ENCODE results near the gene SLC37A3.
"Not testable (repeated sequence)": the region's sequence is repeated elsewhere in the genome, so short reads cannot be mapped to it uniquely, and the experiment has no call there.

The SLC37A3 gene

GRCh38 chr7:140397784-140398750 lies at the start of gene SLC37A3:
SLC37A3 (minus strand) TSS chr7:140398530; CDS start chr7:140382526, 16,004 bp downstream.
- peak; percentile 92 for DNase-seq (ENCODE audit: low spot score)

GRCh38 chr7:140447841-140448240 lies 49.5 kb upstream of the SLC37A3 start:
- DNase-seq (ENCODE audit: low spot score), result no peak

- DNase-seq (ENCODE audit: low spot score), result no peak
Measured at GRCh38 chr7:140446467-140446866, 48.1 kb upstream of the SLC37A3 start.

GRCh38 chr7:140441519-140441918 lies 43.2 kb upstream of the SLC37A3 start:
- DNase-seq (ENCODE audit: low spot score), result no peak

GRCh38 chr7:140440593-140440992 lies 42.3 kb upstream of the SLC37A3 start:
- DNase-seq (ENCODE audit: low spot score), result no peak

- DNase-seq (ENCODE audit: low spot score), result no peak
Measured at GRCh38 chr7:140439359-140439758, 41.0 kb upstream of the SLC37A3 start.

- no peak for DNase-seq (ENCODE audit: low spot score)
Measured at GRCh38 chr7:140435252-140435895, 37.0 kb upstream of the SLC37A3 start.

GRCh38 chr7:140433396-140433795 lies 35.1 kb upstream of the SLC37A3 start:
- no peak for DNase-seq (ENCODE audit: low spot score)

GRCh38 chr7:140426130-140426529 lies 27.8 kb upstream of the SLC37A3 start:
- DNase-seq (ENCODE audit: low spot score), result no peak

- no peak for DNase-seq (ENCODE audit: low spot score)
Measured at GRCh38 chr7:140425718-140426117, 27.4 kb upstream of the SLC37A3 start.

- DNase-seq (ENCODE audit: low spot score), result no peak
Measured at GRCh38 chr7:140423501-140423900, 25.2 kb upstream of the SLC37A3 start.

- DNase-seq (ENCODE audit: low spot score), result no peak
Measured at GRCh38 chr7:140421521-140421920, 23.2 kb upstream of the SLC37A3 start.

GRCh38 chr7:140418653-140419052 lies 20.3 kb upstream of the SLC37A3 start:
- DNase-seq (ENCODE audit: low spot score), result no peak

GRCh38 chr7:140418156-140418472 lies 19.8 kb upstream of the SLC37A3 start:
- DNase-seq (ENCODE audit: low spot score), result not testable (repeated sequence)

- DNase-seq (ENCODE audit: low spot score), result no peak
Measured at GRCh38 chr7:140417456-140418155, 19.3 kb upstream of the SLC37A3 start.

- DNase-seq (ENCODE audit: low spot score), result no peak
Measured at GRCh38 chr7:140416560-140416959, 18.2 kb upstream of the SLC37A3 start.

- DNase-seq (ENCODE audit: low spot score), result not testable (repeated sequence)
Measured at GRCh38 chr7:140415816-140416215, 17.5 kb upstream of the SLC37A3 start.

GRCh38 chr7:140415361-140415760 lies 17.0 kb upstream of the SLC37A3 start:
- no peak for DNase-seq (ENCODE audit: low spot score)

- no peak for DNase-seq (ENCODE audit: low spot score)
Measured at GRCh38 chr7:140404565-140405065, 6.3 kb upstream of the SLC37A3 start.

- no peak for DNase-seq (ENCODE audit: low spot score)
Measured at GRCh38 chr7:140403878-140404564, 5.7 kb upstream of the SLC37A3 start, which contains the start of gene RAB19. RAB19 (plus strand) TSS chr7:140404058; CDS start chr7:140407647, 3,589 bp downstream.

GRCh38 chr7:140402178-140402835 lies 4.0 kb upstream of the SLC37A3 start:
- no peak for DNase-seq (ENCODE audit: low spot score)

Measured in HuH-7 (cell line).